GM19025 (cell line): Measurements from ENCODE around the gene BARHL1.
"Not testable (repeated sequence)": the region's sequence is repeated elsewhere in the genome, so short reads cannot be mapped to it uniquely, and the experiment has no call there.

ENCODE experiments used
- ATAC-seq: cut with Tn5 transposase; IDR thresholded peaks from one replicate; pipeline ENCODE4 v1.9.1; 2021; ENCODE audit warnings: mild to moderate bottlenecking, low read depth, moderate library complexity; ENCODE audit not compliant: unreplicated experiment

BARHL1 gene

GRCh38 chr9:132556235-132556634, 26.2 kb upstream of the BARHL1 start:
- ATAC-seq = no peak

- ATAC-seq = no peak
These were observed 25.7 kb upstream of the BARHL1 start for GRCh38 chr9:132556714-132557113.

- no peak for ATAC-seq
These were observed 25.2 kb upstream of the BARHL1 start for GRCh38 chr9:132557159-132557558.

GRCh38 chr9:132559711-132560110, 22.7 kb upstream of the BARHL1 start:
- ATAC-seq = no peak

- no peak for ATAC-seq
These were observed 21.7 kb upstream of the BARHL1 start for GRCh38 chr9:132560616-132561202.

GRCh38 chr9:132562306-132562573, 20.2 kb upstream of the BARHL1 start:
- no peak for ATAC-seq

GRCh38 chr9:132564526-132564925, 17.9 kb upstream of the BARHL1 start:
- ATAC-seq = no peak

GRCh38 chr9:132568787-132569186, 13.6 kb upstream of the BARHL1 start:
- ATAC-seq = not testable (repeated sequence)

- ATAC-seq = no peak
These were observed 10.4 kb upstream of the BARHL1 start for GRCh38 chr9:132571806-132572600.

GRCh38 chr9:132572921-132573320, 9.5 kb upstream of the BARHL1 start:
- ATAC-seq = no peak

- ATAC-seq = no peak
These were observed 7.3 kb upstream of the BARHL1 start for GRCh38 chr9:132575005-132575609.

GRCh38 chr9:132575811-132576210, 6.6 kb upstream of the BARHL1 start:
- no peak for ATAC-seq

- ATAC-seq = no peak
These were observed 5.3 kb upstream of the BARHL1 start for GRCh38 chr9:132577119-132577518.

GRCh38 chr9:132578367-132578932, 4.0 kb upstream of the BARHL1 start:
- no peak for ATAC-seq

- no peak for ATAC-seq
These were observed 3.0 kb upstream of the BARHL1 start for GRCh38 chr9:132579427-132579798.

GRCh38 chr9:132582786-132583583, 579 bp downstream of the BARHL1 start:
- ATAC-seq = no peak

GRCh38 chr9:132583584-132584304, 1.3 kb downstream of the BARHL1 start:
- no peak for ATAC-seq

- no peak for ATAC-seq
These were observed 2.5 kb downstream of the BARHL1 start for GRCh38 chr9:132584601-132585560.
